Thyroid gland (tissue), 4 donors: ENCODE results near the gene LDLRAD4. TPM values are rescaled to one million over a fixed set of nuclear protein-coding genes. Genes with fewer than 3 reads are reported as not detected.

Source experiments
- DNase-seq, 2 donors: peaks; one replicate each; pipeline ENCODE4 v3.0.0-alpha.2; 2019
- H3K27ac ChIP-seq, 3 donors: fragments of 200-600 bp; sonication (generic); 1 replicate in 2 of 3; 2 replicates in 1 of 3; pipeline ENCODE4 v1.5.1; 2016 to 2019; ENCODE audit warnings: mild to moderate bottlenecking in 1 of 3, moderate library complexity in 1 of 3
- H3K27me3 ChIP-seq: fragments of 200-600 bp; sonication (generic); one replicate; pipeline ENCODE4 v1.5.1; 2019
- H3K36me3 ChIP-seq, 2 donors: fragments of 200-600 bp; sonication (generic); one replicate each; pipeline ENCODE4 v1.5.1; 2016 to 2019
- H3K4me1 ChIP-seq, 2 donors: fragments of 200-600 bp; sonication (generic); one replicate each; pipeline ENCODE4 v1.5.1; 2017 to 2019
- H3K4me3 ChIP-seq, 3 donors: fragments of 200-600 bp; sonication (generic); replicated peaks in 1 of 3; 1 replicate in 2 of 3; 2 replicates in 1 of 3; pipeline ENCODE4 v1.5.1; 2016; ENCODE audit warnings: mild to moderate bottlenecking in 1 of 3
- H3K9me3 ChIP-seq: fragments of 200-600 bp; sonication (generic); one replicate; pipeline ENCODE4 v1.5.1; 2017
- POLR2A ChIP-seq, 2 donors: fragments of 450-650 bp; IDR thresholded peaks; one replicate each; pipeline ENCODE4 v1.6.1; 2017; ENCODE audit warnings: antibody characterized with exemption in 2 of 2, mild to moderate bottlenecking in 2 of 2, moderate library complexity in 1 of 2
- WGBS, 2 donors: methylation state at CpG; one replicate each; pipeline ENCODE4 v1.1.5; 2017; 5-methylcytosine and 5-hydroxymethylcytosine counted together
- intact Hi-C: fragments of 100-400 bp; cut with DNase I; formaldehyde crosslinking; loops from one replicate; pipeline ENCODE4 v1.15.1; 2023
- total RNA-seq, 4 donors: library from RNA; depleted of rRNA; stranded (reverse); fragments of >200 nt; gene quantifications; one replicate each; pipeline ENCODE4 v1.2.3, GENCODE V29; 2016
- TF ChIP-seq, protein P1 (sequence below), 6 experiments: fragments of 200-600 bp in 3 of 6; fragments of 450-650 bp in 3 of 6; sonication (generic) in 3 of 6; IDR thresholded peaks; one replicate each; pipeline ENCODE4 v1.5.1; 2016 to 2019; ENCODE audit warnings: antibody characterized with exemption in 6 of 6, mild to moderate bottlenecking in 2 of 6, inconsistent platforms in 1 of 6, moderate library complexity in 1 of 6

Gene LDLRAD4
- total RNA-seq, 4 donors from 2014 or later, result 23.7 to 35.7 (median 29.7) TPM

DNA sequence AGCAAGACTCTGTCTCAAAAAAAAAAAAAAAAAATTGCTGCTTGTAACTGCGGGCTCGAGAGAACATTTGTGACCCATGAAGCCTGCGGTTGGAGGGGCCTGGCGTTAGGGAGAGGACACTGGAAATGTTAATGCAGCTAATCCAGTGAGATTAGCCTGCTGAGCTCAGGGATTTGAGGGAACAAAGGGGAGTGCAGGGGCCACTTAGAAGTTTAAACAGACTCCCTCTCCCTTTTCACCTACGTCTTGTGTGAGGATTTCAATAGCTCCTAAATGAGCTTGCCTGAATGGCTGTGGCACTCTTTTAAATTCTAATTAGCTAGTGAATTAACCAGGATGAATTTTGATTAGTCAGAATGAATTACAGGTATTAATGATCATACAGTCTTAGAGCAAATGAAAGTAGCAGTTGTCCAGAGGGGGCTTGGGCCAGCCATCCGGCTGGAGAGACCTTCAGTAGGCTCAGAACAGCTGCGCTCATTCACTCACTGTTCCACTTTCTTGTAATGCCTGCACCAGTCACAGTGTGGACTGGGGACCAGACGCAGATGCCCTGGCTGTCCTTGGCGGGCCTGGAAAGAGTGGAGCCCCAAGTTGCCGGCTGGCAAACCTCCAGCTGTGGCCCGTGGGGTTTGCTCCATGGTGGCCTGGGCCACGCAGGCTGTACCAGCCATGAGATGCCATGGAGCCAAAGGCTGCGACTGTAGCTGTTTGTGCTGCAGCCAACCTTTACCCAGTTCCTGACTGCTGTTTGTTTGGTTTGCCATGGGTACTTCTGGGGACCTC lies 20.8 kb downstream of the LDLRAD4 start:
- no peak overlapping the region for H3K4me3 ChIP-seq
- no peak overlapping the region for H3K27ac ChIP-seq
- no peaks in the 10 kb centered on the region for H3K9me3 ChIP-seq
- DNase-seq, result no peak
- H3K36me3 ChIP-seq, result no peaks in the 10 kb centered on the region
- 93% methylated on average over 8 to 10 of the region's 13 CpGs for WGBS, 2 donors
- no peak for TF ChIP-seq POLR2A (IDR thresholded peaks at IDR 0.05)
- TF ChIP-seq, protein P1, sequence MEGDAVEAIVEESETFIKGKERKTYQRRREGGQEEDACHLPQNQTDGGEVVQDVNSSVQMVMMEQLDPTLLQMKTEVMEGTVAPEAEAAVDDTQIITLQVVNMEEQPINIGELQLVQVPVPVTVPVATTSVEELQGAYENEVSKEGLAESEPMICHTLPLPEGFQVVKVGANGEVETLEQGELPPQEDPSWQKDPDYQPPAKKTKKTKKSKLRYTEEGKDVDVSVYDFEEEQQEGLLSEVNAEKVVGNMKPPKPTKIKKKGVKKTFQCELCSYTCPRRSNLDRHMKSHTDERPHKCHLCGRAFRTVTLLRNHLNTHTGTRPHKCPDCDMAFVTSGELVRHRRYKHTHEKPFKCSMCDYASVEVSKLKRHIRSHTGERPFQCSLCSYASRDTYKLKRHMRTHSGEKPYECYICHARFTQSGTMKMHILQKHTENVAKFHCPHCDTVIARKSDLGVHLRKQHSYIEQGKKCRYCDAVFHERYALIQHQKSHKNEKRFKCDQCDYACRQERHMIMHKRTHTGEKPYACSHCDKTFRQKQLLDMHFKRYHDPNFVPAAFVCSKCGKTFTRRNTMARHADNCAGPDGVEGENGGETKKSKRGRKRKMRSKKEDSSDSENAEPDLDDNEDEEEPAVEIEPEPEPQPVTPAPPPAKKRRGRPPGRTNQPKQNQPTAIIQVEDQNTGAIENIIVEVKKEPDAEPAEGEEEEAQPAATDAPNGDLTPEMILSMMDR (IDR thresholded peaks at IDR 0.05), result no peak
- intact Hi-C loops, result no loop called here
- peaks cover 0 to 12% of the 10 kb centered on the region in 2 donors for H3K4me1 ChIP-seq
- H3K27me3 ChIP-seq, result no peaks in the 10 kb centered on the region

DNA sequence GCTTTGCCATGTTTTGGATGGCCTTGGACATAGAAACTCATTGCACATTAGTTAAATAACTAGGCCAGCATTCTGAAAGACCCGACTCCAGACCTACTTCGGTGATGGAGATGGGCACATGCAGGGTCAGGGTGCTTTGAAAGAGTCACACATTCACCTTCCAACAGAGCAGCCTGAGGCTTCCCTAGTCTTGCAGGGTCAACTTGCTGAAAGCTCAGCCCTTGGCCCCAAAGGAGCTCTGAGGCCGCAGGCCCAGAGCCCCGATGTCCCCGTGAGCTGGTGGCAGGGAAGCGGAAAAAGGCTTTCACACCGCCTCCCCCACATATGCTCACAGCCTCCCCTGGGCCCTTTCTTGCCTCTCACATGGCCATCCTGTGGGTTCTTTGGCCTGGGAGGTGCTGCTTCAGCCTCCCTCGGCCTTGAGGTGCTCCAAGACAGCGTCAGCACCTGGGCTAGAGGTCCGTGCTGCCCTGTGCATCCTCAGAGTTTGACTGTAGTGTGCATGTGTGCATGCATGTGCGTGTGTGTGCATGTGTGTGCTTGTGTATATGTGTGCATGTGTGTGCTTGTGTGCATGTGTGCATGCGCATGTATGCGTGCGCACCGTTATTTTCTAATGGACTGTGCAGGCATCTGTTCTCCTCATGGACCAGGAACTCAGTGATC lies 21.6 kb downstream of the LDLRAD4 start:
- Histone ChIP-seq H3K27me3 (no peaks in the 10 kb centered on the region), H3K9me3 (no peaks in the 10 kb centered on the region), H3K36me3 (no peaks in the 10 kb centered on the region), H3K4me3 (no peak overlapping the region), H3K27ac (no peak overlapping the region), H3K4me1 (peaks cover 0 to 7% of the 10 kb centered on the region in 2 donors)
- WGBS, 2 donors, result 98 to 100% methylated on average over 10 to 13 of the region's 15 CpGs
- DNase-seq, result no peak
- intact Hi-C loops, result no loop called here
- TF ChIP-seq, protein P1 (IDR thresholded peaks at IDR 0.05), result no peak
- TF ChIP-seq POLR2A (IDR thresholded peaks at IDR 0.05), result no peak

DNA sequence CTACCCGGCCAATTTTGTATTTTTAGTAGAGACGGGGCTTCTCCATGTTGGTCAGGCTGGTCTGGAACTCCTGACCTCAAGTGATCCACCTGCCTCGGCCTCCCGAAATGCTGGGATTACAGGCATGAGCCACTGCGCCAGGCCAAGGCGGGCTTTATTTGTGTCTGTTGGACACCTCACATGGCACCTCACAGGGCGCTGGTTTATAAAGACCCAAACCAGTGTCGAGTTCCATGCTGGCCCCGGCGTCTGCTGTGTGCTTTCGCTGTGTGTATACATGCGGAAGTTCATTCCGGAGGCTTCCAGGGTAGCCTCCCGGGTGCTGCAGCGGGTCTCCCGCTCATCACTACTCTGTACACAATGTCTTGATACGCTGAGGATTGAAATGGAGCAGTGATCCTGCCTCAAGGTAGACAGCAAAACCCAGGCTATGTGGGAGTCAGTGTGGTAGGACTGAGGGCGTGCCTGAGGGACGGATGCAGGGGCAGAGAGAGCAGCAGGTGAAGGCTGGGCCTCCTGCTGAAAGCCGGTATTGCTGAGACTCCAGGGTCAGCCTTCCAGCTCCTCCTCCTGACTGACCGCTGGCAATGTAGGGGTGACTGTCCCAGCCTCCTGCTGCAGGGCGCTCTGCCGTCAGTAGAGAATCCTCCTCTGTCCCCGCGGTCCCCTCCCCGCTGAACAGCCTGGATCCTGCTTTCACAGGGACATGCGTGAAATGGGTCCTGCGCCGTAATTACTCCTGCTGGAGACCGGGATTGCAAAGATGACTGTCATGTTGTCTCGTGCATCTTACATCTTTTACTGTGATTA lies 22.7 kb downstream of the LDLRAD4 start:
- intact Hi-C loops, result no loop called here
- no peaks in the 10 kb centered on the region for H3K27me3 ChIP-seq
- H3K4me1 ChIP-seq, result peaks cover 0 to 13% of the 10 kb centered on the region in 2 donors
- no peaks in the 10 kb centered on the region for H3K36me3 ChIP-seq
- no peaks in the 10 kb centered on the region for H3K9me3 ChIP-seq
- no peak overlapping the region for H3K27ac ChIP-seq
- WGBS, 2 donors, result 93 to 97% methylated on average over 25 to 31 of the region's 31 CpGs
- DNase-seq, result no peak
- TF ChIP-seq POLR2A (IDR thresholded peaks at IDR 0.05), result no peak
- H3K4me3 ChIP-seq, result no peak overlapping the region

DNA sequence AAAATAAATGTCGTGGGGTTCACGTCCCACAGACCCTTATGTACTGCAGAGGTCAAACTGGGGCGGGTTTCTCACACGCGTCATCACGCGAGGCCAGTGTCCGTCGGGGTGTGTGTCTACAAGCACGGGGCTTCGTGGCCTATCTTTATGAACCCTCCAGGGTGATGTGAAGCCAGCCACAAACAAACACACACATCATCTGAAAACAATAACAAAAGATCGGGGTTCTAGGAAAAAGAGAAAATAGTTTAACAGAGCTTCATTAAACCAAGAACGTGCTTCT lies 23.3 kb downstream of the LDLRAD4 start:
- intact Hi-C loops, result no loop called here
- no peak overlapping the region for H3K4me3 ChIP-seq
- WGBS, 2 donors, result 97% methylated on average over 13 of the region's 13 CpGs

DNA sequence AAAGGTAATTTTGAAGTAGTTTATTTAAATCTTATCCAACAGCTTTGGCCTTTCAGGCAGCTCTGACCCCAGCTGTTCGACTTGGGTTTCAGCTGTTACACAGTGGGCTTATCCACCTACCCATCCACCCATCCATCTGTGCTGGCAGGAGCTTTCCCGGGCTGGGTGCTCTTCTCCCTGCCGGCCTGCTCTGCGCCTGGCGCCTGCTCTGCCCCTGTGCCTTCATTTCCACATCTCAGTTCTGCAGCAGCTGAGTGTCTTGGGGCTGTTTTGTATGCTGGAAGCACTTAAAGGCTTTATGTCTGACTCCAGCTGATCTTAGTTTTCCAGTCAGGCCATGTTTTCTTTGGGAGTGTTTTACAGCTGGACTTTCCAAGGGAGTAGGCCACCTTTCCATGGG lies 24.2 kb downstream of the LDLRAD4 start:
- H3K9me3 ChIP-seq, result no peaks in the 10 kb centered on the region
- H3K4me3 ChIP-seq, result no peak overlapping the region
- intact Hi-C loops, result no loop called here
- H3K27ac ChIP-seq, result no peak overlapping the region
- TF ChIP-seq POLR2A (IDR thresholded peaks at IDR 0.05), result no peak
- TF ChIP-seq, protein P1 (IDR thresholded peaks at IDR 0.05), result no peak
- peaks cover 0 to 13% of the 10 kb centered on the region in 2 donors for H3K4me1 ChIP-seq
- H3K27me3 ChIP-seq, result no peaks in the 10 kb centered on the region
- no peak for DNase-seq
- H3K36me3 ChIP-seq, result no peaks in the 10 kb centered on the region
- WGBS, 2 donors, result 85 to 91% methylated on average over 5 of the region's 5 CpGs

More for the DNA sequence above, 23.3 kb downstream of the LDLRAD4 start:
- DNase-seq, result no peak
- no peak overlapping the region for H3K27ac ChIP-seq
- H3K9me3 ChIP-seq, result no peaks in the 10 kb centered on the region
- TF ChIP-seq, protein P1 (IDR thresholded peaks at IDR 0.05), result no peak
- no peak for TF ChIP-seq POLR2A (IDR thresholded peaks at IDR 0.05)
- H3K27me3 ChIP-seq, result no peaks in the 10 kb centered on the region
- no peaks in the 10 kb centered on the region for H3K36me3 ChIP-seq
- peaks cover 0 to 13% of the 10 kb centered on the region in 2 donors for H3K4me1 ChIP-seq
